ENCODE measurements around the gene PUS3.

The PUS3 gene

DNA sequence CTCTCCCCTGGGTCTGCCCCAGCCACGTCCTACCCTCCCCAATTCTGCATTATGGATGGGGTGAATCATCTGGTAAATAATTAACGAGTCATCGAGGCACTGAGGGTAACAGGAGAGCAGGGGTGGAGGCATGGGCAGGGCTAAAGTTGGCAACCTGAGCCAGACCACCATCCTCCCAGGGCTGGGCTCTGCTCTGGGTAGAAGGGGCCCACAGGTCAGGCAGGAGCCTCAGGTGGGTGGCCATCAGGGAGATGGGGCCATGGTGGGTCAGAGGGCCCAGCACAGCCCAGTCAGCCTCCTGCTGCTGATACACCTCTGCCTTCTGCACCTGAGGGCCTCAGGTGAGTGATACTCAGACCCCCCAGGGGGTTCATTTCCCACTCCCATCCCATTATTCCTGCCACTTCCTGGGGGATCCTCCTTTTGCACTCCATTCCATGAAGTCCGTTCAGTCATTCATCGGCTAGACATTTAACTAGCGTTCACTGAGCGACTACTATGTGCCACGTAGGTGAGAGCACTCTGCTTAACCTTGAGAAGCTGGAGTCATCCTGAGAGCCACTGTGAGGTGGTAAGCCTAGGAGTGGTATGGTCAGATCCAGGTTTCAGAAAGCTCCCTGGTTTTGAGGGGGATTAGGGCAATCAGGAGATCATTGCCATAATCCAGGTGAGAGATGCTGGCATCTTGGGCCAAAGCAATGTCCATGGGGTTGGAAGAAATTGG lies 43.0 kb upstream of the PUS3 start, which contains the start of gene VSIG10L2:
Gene VSIG10L2 (plus strand): TSS at position 248 of the 724 bp plus-strand sequence. CDS start 12 bp downstream, at position 260.
- Histone ChIP-seq H3K27me3 (replicated peaks; ENCODE audit: control insufficient read depth, insufficient read depth, low read length) (no peaks in the 10 kb centered on the region; the same call in 1 of the 2 replicates), H3K36me3 (ENCODE audit: control insufficient read depth, insufficient read depth, low read length) (no peaks in the 10 kb centered on the region), H3K4me3 (replicated peaks; ENCODE audit: low read depth, low read length) (no peak within 1 kb of the TSS)
- TF ChIP-seq, protein P1, sequence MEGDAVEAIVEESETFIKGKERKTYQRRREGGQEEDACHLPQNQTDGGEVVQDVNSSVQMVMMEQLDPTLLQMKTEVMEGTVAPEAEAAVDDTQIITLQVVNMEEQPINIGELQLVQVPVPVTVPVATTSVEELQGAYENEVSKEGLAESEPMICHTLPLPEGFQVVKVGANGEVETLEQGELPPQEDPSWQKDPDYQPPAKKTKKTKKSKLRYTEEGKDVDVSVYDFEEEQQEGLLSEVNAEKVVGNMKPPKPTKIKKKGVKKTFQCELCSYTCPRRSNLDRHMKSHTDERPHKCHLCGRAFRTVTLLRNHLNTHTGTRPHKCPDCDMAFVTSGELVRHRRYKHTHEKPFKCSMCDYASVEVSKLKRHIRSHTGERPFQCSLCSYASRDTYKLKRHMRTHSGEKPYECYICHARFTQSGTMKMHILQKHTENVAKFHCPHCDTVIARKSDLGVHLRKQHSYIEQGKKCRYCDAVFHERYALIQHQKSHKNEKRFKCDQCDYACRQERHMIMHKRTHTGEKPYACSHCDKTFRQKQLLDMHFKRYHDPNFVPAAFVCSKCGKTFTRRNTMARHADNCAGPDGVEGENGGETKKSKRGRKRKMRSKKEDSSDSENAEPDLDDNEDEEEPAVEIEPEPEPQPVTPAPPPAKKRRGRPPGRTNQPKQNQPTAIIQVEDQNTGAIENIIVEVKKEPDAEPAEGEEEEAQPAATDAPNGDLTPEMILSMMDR (IDR thresholded peaks at IDR 0.05; ENCODE audit: insufficient read depth, low read length, poor library complexity, severe bottlenecking), result no peak
- DNase-seq (ENCODE audit: extremely low read depth, insufficient read length), result no peak

GRCh38 chr11:125945011-125945796 lies 42.2 kb upstream of the PUS3 start:
- TF ChIP-seq, protein P1 (IDR thresholded peaks at IDR 0.05; ENCODE audit: insufficient read depth, low read length, poor library complexity, severe bottlenecking), result no peak
- no peaks in the 10 kb centered on the region; the same call in 1 of the 2 replicates for H3K27me3 ChIP-seq (replicated peaks; ENCODE audit: control insufficient read depth, insufficient read depth, low read length)
- DNase-seq (ENCODE audit: extremely low read depth, insufficient read length), result no peak
- no peaks in the 10 kb centered on the region for H3K36me3 ChIP-seq (ENCODE audit: control insufficient read depth, insufficient read depth, low read length)
- no peak overlapping the region for H3K4me3 ChIP-seq (replicated peaks; ENCODE audit: low read depth, low read length)

- H3K27me3 ChIP-seq (replicated peaks; ENCODE audit: control insufficient read depth, insufficient read depth, low read length), result no peaks in the 10 kb centered on the region; the same call in 1 of the 2 replicates
- DNase-seq (ENCODE audit: extremely low read depth, insufficient read length), result no peak
- TF ChIP-seq, protein P1 (IDR thresholded peaks at IDR 0.05; ENCODE audit: insufficient read depth, low read length, poor library complexity, severe bottlenecking), result no peak
- H3K4me3 ChIP-seq (replicated peaks; ENCODE audit: low read depth, low read length), result no peak overlapping the region
- no peaks in the 10 kb centered on the region for H3K36me3 ChIP-seq (ENCODE audit: control insufficient read depth, insufficient read depth, low read length)
These were observed 41.5 kb upstream of the PUS3 start for GRCh38 chr11:125944350-125945010.

GRCh38 chr11:125943661-125944349 lies 40.8 kb upstream of the PUS3 start:
- Histone ChIP-seq H3K4me3 (replicated peaks; ENCODE audit: low read depth, low read length) (no peak overlapping the region), H3K27me3 (replicated peaks; ENCODE audit: control insufficient read depth, insufficient read depth, low read length) (no peaks in the 10 kb centered on the region; the same call in 1 of the 2 replicates), H3K36me3 (ENCODE audit: control insufficient read depth, insufficient read depth, low read length) (no peaks in the 10 kb centered on the region)
- no peak for DNase-seq (ENCODE audit: extremely low read depth, insufficient read length)
- TF ChIP-seq, protein P1 (IDR thresholded peaks at IDR 0.05; ENCODE audit: insufficient read depth, low read length, poor library complexity, severe bottlenecking), result no peak

DNA sequence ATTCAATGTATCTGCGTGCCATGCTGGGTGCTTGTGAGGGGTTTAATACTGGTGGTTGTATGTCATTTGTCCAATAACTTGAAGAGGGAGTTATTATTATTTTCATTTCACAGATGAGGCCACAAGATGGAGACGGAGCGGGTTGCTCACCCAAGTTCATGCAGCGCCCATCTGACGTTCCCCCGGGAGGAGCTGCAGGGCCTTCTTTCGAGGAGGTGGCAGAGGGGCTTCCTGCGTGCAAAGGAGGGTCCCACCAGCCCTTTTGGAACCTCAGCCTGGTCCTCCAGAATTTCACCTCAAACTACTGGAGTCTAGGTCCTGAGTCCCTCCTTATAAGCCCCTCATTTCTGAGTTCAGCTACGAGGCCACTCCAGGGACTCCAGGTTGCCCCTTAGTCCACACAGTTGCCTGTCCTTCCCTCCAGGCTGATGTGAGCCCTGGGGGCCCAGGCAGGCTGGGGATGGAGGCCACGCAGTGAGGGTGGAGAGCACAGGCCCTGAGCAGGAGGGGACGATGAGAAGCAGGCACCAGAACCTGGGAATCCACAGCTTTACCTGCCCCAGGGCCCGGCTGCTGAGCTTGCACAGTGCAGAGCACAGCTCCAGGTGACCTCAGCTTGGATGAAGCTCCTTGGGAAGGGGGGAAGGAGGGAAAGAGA lies 39.9 kb upstream of the PUS3 start:
- TF ChIP-seq, protein P1 (IDR thresholded peaks at IDR 0.05; ENCODE audit: insufficient read depth, low read length, poor library complexity, severe bottlenecking), result no peak
- Histone ChIP-seq H3K4me3 (replicated peaks; ENCODE audit: low read depth, low read length) (no peak overlapping the region), H3K36me3 (ENCODE audit: control insufficient read depth, insufficient read depth, low read length) (no peaks in the 10 kb centered on the region), H3K27me3 (replicated peaks; ENCODE audit: control insufficient read depth, insufficient read depth, low read length) (no peaks in the 10 kb centered on the region; the same call in 1 of the 2 replicates)
- DNase-seq (ENCODE audit: extremely low read depth, insufficient read length), result no peak

Data from GM06990 (cell line).